Fibroblast of skin of left quadriceps (primary cell): ENCODE results near the gene VIM.

Experiments
- DNase-seq, 2 experiments: peaks; one replicate each; pipeline ENCODE4 v3.0.0-alpha.2; 2013; ENCODE audit warnings: low read depth in 2 of 2

Gene VIM

DNA sequence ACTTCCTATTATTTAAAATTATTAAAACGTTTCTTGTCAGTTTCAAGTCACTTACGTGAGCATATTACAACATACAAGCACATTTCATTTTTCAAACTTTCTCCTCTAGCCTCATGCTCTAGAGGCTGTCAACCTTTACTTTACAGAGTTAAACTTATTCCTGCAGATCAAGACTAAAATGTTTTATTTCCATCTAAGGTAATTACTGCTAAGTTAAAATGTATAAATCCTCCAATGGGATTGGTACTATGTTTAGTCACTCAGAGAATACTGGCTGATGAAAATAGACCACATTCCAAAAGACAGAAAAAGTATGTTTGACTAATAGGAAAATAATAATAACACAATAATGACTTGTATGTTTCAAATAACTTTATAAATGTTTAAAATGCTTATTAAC is 18.2 kb upstream of the VIM start:
- DNase-seq: no peak

GRCh38 chr10:17210361-17210760 is 17.7 kb upstream of the VIM start:
- no peak for DNase-seq

- no peak for DNase-seq
These were observed 15.2 kb upstream of the VIM start for GRCh38 chr10:17212802-17213221.

GRCh38 chr10:17213646-17214349 is 14.2 kb upstream of the VIM start:
- no peak for DNase-seq

GRCh38 chr10:17214526-17214925 is 13.5 kb upstream of the VIM start:
- peak; percentile 89 to 90 for DNase-seq

GRCh38 chr10:17214971-17215781 is 12.9 kb upstream of the VIM start:
- DNase-seq: peak; percentile 99 to 100

DNA sequence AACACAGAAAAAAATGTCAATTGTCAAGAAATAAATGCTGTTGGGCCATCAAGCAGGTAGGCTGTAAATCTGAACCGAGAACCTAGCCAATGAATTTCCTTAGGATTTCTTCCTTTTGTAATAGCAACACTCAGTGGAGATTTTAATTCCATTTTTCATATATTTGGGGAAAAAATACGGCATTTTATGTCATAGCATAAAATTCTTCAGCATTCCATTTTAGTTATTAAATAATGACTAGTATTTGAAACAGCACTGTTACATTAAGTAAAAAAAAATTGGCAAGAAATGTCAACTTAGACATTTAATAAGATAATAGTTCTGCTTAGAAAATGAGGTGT is 12.3 kb upstream of the VIM start:
- no peak for DNase-seq

DNA sequence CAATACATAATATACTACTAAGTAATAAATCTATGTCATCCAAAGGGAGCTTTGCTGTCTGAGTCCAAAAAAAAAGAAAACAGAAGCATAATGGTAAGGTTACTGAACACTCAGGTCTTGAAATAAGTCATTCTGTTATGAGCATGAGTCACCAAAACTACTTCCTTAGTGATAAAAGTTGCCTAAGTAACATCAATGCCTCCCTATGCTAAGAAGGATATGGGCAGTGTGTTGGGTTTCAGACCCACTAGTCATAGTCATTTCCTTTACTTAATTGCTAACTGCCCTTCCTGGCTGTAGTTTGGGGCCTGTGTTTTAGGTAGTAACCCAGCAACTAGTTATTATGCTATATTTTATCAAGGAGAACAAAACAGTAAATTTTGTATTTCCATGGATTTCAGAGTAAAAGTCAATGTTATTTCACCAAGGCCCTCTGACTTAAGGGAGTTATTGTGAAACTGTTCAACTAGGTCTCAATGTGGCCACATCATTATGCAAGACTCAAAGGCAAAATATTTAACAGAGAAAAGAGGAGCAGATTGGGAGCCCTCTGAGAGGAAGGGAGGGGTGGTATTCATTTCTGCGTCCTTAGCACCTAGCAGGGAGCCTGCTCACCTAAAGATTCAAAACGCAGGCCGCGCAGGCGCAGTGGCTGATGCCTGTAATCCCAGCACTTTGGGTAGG is 11.7 kb upstream of the VIM start:
- DNase-seq: peak; percentile 92 to 93

GRCh38 chr10:17216901-17217395 is 11.1 kb upstream of the VIM start:
- no peak for DNase-seq

DNA sequence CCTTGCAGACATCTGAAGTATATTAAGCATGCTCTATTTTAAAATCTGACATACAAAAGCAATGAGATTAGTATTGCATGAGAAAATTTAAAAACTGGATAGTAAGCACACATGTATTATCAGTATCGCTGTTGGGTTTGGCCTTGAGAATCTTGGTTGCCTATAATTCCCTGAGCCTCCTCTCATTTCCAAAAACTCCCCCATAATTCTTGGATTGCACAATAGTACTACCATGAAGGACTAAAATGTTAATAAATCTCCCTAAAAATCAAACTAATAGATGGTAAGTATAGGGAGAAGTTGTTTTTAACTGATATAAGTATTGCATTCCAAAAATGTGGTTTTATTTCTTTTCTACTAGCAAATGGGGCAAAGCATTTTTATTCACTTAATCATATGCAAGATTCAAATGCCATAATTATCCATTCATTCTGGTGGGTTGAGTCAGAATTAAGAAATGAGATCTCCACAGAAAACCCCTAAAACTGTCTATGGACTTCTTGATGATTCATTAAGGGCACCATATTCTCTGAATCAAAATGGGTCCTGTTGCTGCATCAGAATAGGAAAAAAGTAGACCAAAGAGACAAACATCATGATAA is 10.3 kb upstream of the VIM start:
- DNase-seq: peak; percentile 95 to 96

DNA sequence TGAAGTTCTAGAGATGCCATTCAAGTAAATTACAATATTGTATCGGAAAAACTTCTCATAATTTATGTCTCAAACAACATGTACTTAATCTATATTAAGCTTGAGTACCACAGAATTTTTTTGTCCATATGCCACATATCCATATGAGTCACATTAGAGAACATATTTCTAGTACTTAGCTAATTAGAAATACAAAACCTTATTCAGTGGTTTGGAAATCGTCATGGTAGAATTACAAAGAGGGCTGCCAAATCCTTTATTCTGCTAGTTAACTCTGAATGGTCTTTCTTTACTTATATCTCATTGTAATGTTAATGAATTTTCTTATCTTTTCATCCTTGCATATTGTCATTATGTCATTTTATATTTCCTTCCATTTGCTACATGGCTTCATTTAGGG is 9.0 kb upstream of the VIM start:
- DNase-seq: peak in 1 of 2 experiments; percentile 77

- no peak for DNase-seq
These were observed 7.4 kb upstream of the VIM start for GRCh38 chr10:17220652-17221100.

DNA sequence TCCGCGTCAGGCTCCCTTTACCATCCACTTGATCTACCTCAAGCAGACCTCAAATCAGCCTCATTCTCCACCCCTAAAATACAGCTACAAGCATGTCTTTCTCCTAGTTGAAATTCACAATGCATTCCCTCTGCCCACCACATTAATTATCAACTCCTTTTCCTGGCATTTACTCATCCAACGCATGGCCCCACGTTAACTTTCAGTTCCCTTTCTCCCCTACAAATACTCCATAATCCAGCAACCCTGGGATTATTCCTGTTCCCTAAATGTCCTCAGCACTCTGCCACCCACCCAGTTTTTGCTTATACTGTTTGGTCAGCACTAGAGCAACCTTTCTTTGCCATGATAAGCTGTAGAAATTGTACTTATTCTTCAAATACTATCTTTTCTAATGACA is 5.7 kb upstream of the VIM start:
- no peak for DNase-seq

GRCh38 chr10:17225808-17226207 is 2.2 kb upstream of the VIM start:
- DNase-seq: no peak

DNA sequence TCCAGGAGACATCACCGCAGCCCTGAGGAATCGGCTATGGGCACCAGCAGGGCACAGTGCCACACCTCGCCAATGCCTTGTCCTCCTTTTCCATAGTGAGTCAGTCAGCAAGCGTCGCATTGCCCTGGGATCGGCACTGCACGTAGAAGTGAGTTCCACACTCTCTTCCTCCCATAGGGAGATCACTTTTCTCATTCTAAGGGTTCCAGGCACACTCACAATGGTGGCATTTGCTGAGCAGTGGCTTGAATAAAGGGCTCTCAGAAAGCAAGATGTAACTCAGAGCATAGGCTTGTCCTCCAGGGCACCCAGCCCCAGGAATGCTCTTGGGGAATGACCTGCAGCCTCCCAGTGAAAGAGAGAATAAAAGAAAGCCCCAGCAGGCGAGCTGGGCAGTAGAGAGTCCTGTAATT is 1.1 kb upstream of the VIM start:
- DNase-seq: no peak

- DNase-seq: peak in 1 of 2 experiments; percentile 68
These were observed 512 bp upstream of the VIM start for GRCh38 chr10:17227367-17228090.

DNA sequence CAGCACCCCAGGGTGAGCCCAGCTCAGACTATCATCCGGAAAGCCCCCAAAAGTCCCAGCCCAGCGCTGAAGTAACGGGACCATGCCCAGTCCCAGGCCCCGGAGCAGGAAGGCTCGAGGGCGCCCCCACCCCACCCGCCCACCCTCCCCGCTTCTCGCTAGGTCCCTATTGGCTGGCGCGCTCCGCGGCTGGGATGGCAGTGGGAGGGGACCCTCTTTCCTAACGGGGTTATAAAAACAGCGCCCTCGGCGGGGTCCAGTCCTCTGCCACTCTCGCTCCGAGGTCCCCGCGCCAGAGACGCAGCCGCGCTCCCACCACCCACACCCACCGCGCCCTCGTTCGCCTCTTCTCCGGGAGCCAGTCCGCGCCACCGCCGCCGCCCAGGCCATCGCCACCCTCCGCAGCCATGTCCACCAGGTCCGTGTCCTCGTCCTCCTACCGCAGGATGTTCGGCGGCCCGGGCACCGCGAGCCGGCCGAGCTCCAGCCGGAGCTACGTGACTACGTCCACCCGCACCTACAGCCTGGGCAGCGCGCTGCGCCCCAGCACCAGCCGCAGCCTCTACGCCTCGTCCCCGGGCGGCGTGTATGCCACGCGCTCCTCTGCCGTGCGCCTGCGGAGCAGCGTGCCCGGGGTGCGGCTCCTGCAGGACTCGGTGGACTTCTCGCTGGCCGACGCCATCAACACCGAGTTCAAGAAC is 1.1 kb downstream of the VIM start:
- peak; percentile 92 to 93 for DNase-seq

DNA sequence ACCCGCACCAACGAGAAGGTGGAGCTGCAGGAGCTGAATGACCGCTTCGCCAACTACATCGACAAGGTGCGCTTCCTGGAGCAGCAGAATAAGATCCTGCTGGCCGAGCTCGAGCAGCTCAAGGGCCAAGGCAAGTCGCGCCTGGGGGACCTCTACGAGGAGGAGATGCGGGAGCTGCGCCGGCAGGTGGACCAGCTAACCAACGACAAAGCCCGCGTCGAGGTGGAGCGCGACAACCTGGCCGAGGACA is 1.6 kb downstream of the VIM start:
- DNase-seq: no peak

DNA sequence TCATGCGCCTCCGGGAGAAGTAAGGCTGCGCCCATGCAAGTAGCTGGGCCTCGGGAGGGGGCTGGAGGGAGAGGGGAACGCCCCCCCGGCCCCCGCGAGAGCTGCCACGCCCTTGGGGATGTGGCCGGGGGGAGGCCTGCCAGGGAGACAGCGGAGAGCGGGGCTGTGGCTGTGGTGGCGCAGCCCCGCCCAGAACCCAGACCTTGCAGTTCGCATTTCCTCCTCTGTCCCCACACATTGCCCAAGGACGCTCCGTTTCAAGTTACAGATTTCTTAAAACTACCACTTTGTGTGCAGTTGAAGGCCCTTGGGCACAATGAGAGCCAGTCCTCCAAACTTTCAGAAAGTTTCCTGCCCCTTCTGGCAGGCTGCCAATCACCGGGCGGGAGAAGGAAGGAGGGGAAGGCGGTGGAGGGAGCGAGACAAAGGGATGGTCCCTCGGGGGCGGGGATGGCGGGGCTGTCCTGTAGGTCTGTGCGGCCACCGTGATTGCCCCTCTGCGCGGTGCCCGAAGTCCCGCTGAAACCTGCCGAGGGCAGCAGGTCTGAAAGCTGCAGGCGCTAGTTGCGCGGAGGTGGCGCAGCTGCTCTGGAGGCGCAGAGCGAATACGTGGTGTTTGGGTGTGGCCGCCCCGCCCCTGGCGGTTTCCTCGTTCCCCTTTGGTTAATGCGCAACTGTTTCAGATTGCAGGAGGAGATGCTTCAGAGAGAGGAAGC is 2.1 kb downstream of the VIM start:
- no peak for DNase-seq

GRCh38 chr10:17231788-17232187 is 3.7 kb downstream of the VIM start:
- DNase-seq: no peak
